ENCODE data around the gene ITPR2. TPM values are rescaled to one million over a fixed set of nuclear protein-coding genes. Genes with fewer than 3 reads are reported as not detected.

Gene ITPR2
- total RNA-seq, 1 experiment from 2014 or later, result 4.0 TPM

GRCh38 chr12:26762186-26762585, 70.8 kb downstream of the ITPR2 start:
- DNase-seq (no peak), ATAC-seq (no peak)
- Histone ChIP-seq H3K27ac (ENCODE audit: low read length) (no peak overlapping the region), H3K4me2 (ENCODE audit: low read length) (no peak overlapping the region), H3K27me3 (ENCODE audit: low read length) (no peaks in the 10 kb centered on the region), H4K20me1 (ENCODE audit: low read length) (no peaks in the 10 kb centered on the region), H3K4me3 (ENCODE audit: low read length) (no peak overlapping the region), H3K4me1 (ENCODE audit: insufficient read depth, low read length) (no peaks in the 10 kb centered on the region), H2AFZ (ENCODE audit: low read length) (no peak overlapping the region), H3K9ac (ENCODE audit: low read length) (no peak overlapping the region), H3K36me3 (ENCODE audit: low read depth, low read length) (peaks cover 6% of the 10 kb centered on the region; the same call in 1 of the 2 replicates), H3K79me2 (ENCODE audit: low read length) (no peaks in the 10 kb centered on the region), H3K9me3 (ENCODE audit: low read length) (peaks cover 19% of the 10 kb centered on the region), H3K9me2 (replicated peaks; ENCODE audit: low read length) (no peaks in the 10 kb centered on the region), H3F3A (ENCODE audit: low read length, unreplicated experiment) (no peaks in the 10 kb centered on the region)
- TF ChIP-seq EZH2 (IDR thresholded peaks at IDR 0.05; ENCODE audit: low read length, unreplicated experiment) (no peak), EZH2phosphoT487 (IDR thresholded peaks at IDR 0.05; ENCODE audit: borderline replicate concordance, low read length) (no peak), CTCF (conservative IDR thresholded peaks at IDR 0.05; ENCODE audit: low read depth, low read length) (no peak)
- BruUV-seq (replicated peaks), result no TSS peak
- ChIA-PET POLR2A (ENCODE audit: unreplicated experiment) (interaction anchor here (0.6 kb wide), 1 partner anchor 44 kb away, joined by 5 read pairs; no protein-coding TSS in a partner anchor), CTCF (no interaction called here)
- intact Hi-C loops (cut with micrococcal nuclease), result no loop called here

DNA sequence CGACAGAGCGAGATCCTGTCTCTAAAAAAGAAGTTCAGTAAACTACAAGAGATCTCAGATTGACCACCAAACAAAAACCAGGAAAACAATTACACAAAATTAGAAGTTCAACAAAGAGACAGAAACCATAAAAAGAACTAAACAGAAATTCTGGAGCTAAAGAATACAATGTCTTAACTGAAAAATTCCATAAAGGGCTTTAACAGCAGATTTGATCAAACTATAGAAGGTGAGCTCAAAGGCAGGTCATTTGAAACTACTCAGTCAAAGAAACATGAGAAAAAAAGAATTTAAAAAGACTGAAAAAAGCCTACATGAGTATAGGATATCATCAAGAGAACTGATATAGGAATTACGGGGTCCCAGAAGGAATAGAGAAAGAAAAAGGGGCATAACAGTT, 71.2 kb downstream of the ITPR2 start:
- POLR2A ChIA-PET (ENCODE audit: unreplicated experiment), result no interaction called here

More for the DNA sequence above, 71.2 kb downstream of the ITPR2 start:
- Histone ChIP-seq H3F3A (ENCODE audit: low read length, unreplicated experiment) (no peaks in the 10 kb centered on the region), H3K4me3 (ENCODE audit: low read length) (no peak overlapping the region), H2AFZ (ENCODE audit: low read length) (no peak overlapping the region), H3K9me3 (ENCODE audit: low read length) (peaks cover 19% of the 10 kb centered on the region), H4K20me1 (ENCODE audit: low read length) (no peaks in the 10 kb centered on the region), H3K36me3 (ENCODE audit: low read depth, low read length) (peaks cover 6% of the 10 kb centered on the region; the same call in 1 of the 2 replicates), H3K27me3 (ENCODE audit: low read length) (no peaks in the 10 kb centered on the region), H3K79me2 (ENCODE audit: low read length) (no peaks in the 10 kb centered on the region), H3K27ac (ENCODE audit: low read length) (no peak overlapping the region), H3K4me1 (ENCODE audit: insufficient read depth, low read length) (no peaks in the 10 kb centered on the region), H3K4me2 (ENCODE audit: low read length) (no peak overlapping the region), H3K9me2 (replicated peaks; ENCODE audit: low read length) (no peaks in the 10 kb centered on the region), H3K9ac (ENCODE audit: low read length) (no peak overlapping the region)
- CTCF ChIA-PET, result no interaction called here
- intact Hi-C loops (cut with micrococcal nuclease), result no loop called here
- no peak for DNase-seq
- no TSS peak for BruUV-seq (replicated peaks)
- no peak for ATAC-seq
- TF ChIP-seq EZH2 (IDR thresholded peaks at IDR 0.05; ENCODE audit: low read length, unreplicated experiment) (no peak), CTCF (conservative IDR thresholded peaks at IDR 0.05; ENCODE audit: low read depth, low read length) (no peak), EZH2phosphoT487 (IDR thresholded peaks at IDR 0.05; ENCODE audit: borderline replicate concordance, low read length) (no peak)

Measured in PC-3 (cell line).